ENCODE data around the gene THYN1. TPM values are rescaled to one million over a fixed set of nuclear protein-coding genes. Genes with fewer than 3 reads are reported as not detected.
A peak's percentile ranks its signal among the peaks of the same experiment; 100 is the strongest.

Gene THYN1
- 10 to 100 TPM; 58.9 to 68.4 TPM for total RNA-seq
- polyA plus RNA-seq = 133 TPM

DNA sequence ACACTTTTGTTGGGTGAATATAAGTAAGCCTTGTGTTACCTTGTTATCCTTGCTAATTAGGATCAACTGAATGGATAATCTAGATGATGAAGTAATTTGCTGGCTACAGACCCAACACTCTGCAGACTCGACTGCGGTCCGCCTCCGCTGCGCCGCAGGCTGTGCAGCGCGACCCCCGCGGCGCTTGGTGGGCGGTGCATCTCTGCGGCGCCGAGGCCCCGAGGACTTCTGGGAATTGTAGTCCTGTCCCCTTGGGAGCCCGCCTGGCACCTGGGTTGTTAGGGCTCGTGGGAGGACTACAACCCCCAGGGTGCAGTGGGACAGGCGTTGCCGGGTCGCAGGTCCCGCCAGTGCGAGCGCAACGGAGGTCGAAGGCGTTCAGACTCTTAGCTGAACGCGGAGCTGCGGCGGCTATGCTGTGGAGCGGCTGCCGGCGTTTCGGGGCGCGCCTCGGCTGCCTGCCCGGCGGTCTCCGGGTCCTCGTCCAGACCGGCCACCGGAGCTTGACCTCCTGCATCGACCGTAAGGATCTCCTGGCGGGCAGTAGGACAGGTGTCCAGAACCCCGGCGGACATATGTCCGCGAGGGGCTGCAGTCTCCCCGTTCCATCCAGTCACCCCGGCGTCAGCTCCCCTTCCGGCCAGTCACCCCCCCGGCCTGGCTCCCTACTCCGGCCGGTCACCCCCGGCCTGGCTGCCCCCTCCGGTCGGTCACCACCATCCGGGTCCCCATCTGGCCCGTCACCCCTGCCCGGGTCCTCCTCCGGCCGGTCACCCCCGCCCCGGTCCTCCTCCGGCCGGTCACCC lies at the start of gene THYN1, which contains the start of gene ACAD8:
TSS of gene THYN1 (minus strand) at position 165 of the 806 bp plus-strand sequence. CDS start 470 bp downstream, outside the sequence.
TSS of gene ACAD8 (plus strand) at position 381 of the 806 bp plus-strand sequence. CDS start at position 414, 33 bp downstream.
- POLR2A ChIA-PET = interaction anchor here (0.7 to 4.4 kb wide), 6 partner anchors 20 to 185 kb away, joined by 3 to 36 read pairs (median 4); partner anchors contain the start of genes GLB1L3, JAM3, NCAPD3 and VPS26B
- no peaks in the 10 kb centered on the region for H3K27me3 Mint-ChIP-seq
- Histone ChIP-seq H3K27ac (ENCODE audit: low read depth, low read length) (peak within 1 kb of the TSS; percentile 53), H3K4me3 (ENCODE audit: low read length) (peak within 1 kb of the TSS; percentile 91), H3K9me3 (ENCODE audit: low read length) (no peaks in the 10 kb centered on the region), H3K36me3 (ENCODE audit: insufficient read depth, low read length) (peaks cover 20% of the 10 kb centered on the region), H3K27me3 (ENCODE audit: insufficient read depth, low read length, poor library complexity, severe bottlenecking) (no peaks in the 10 kb centered on the region), H3K4me1 (ENCODE audit: insufficient read depth, low read length) (peaks cover 25% of the 10 kb centered on the region)
- H3K4me1 Mint-ChIP-seq = peaks cover 30 to 47% (median 40%) of the 10 kb centered on the region in 3 donors
- H3K36me3 Mint-ChIP-seq = peaks cover 0 to 55% (median 7%) of the 10 kb centered on the region in 3 donors
- DNase-seq = peak; percentile 94 to 98 (median 95)
- CTCF ChIA-PET = interaction anchor here (1.2 to 2.0 kb wide), 7 partner anchors 9 to 29 kb away, joined by 3 to 8 read pairs (median 5); partner anchors contain the start of genes GLB1L3, NCAPD3 and VPS26B
- H3K27ac Mint-ChIP-seq = peak within 1 kb of the TSS; percentile 76 to 97 (median 90)
- no peaks in the 10 kb centered on the region for H3K9me3 Mint-ChIP-seq
- H3K4me3 Mint-ChIP-seq = peak within 1 kb of the TSS; percentile 88 to 99 (median 96)

DNA sequence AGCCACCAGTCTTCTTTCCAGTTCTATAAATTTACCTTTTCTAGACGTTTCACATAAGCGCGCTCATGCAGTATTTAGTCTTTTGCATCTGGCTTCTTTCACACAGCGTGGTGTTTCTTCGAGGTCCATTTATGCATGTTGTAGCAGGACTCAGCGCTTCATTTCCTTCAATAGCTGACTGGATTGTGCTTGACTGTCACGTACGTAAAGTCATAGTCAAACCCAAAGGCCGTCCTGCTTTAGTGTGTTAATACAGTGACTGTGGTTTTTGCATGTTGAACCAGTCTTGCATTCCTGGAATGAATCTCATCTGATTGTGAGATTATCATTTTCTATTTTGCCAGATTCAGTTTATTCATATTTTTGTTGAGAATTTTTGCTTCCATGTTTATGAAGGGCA lies 41.5 kb upstream of the THYN1 start:
- Histone ChIP-seq H3K9me3 (ENCODE audit: low read length) (no peaks in the 10 kb centered on the region), H3K27ac (ENCODE audit: low read depth, low read length) (no peak overlapping the region), H3K4me3 (ENCODE audit: low read length) (no peak overlapping the region), H3K27me3 (ENCODE audit: insufficient read depth, low read length, poor library complexity, severe bottlenecking) (no peaks in the 10 kb centered on the region), H3K36me3 (ENCODE audit: insufficient read depth, low read length) (no peaks in the 10 kb centered on the region), H3K4me1 (ENCODE audit: insufficient read depth, low read length) (no peaks in the 10 kb centered on the region)
- no peak overlapping the region for H3K4me3 Mint-ChIP-seq
- peaks cover 4 to 8% of the 10 kb centered on the region in 2 donors for H3K27me3 Mint-ChIP-seq
- no peaks in the 10 kb centered on the region for H3K36me3 Mint-ChIP-seq
- no peaks in the 10 kb centered on the region for H3K4me1 Mint-ChIP-seq
- H3K27ac Mint-ChIP-seq = peak overlapping the region in 2 of 8 donors; percentile 31 to 94
- no peaks in the 10 kb centered on the region for H3K9me3 Mint-ChIP-seq
- ChIA-PET POLR2A (no interaction called here), CTCF (no interaction called here)
- DNase-seq = no peak

DNA sequence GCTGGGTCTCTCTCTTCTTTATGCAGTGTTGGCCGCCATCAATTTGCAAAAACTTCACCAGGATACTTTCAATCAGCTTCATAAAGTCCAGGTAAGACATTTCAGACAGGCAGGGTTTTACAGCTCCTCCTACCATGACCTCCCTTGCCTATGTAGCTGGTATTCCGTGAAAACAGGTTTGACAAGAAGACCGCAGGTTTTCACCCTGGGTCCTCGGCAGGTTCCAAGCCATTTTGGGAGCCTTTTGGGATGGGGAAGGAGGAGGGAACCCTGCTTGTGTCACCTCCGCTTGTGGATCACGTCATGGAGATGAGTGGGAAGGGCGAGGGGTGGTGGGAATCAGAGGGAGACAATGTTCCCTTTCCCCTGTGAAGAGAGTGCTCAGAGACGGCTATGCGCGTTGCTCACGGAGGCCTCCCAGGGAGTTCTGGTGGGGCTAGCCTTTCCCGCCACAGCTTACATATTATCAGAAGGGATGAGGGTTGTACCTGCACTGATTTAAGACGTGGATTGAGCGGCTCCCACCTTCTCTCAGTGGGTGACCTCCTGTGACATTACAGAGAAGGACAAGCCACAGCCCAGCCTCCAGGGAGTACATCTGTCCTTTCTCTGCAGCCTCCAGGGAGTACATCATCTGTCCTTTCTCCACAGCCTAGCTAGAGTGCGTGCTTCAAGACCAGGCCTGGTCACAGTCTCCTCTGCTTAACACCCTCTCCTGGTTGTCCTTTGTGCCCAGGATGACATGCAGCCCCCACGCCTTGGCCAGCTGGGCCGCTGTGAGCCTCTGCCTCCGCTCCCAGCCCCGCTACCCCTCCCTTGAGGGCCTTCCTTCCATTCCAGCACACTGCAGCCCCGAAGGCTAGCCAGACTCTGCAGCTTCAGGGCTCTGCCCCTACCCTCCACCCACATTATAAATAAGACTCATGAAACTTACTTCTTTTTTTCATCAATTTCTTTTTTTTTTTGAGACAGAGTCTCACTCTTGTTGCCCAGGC lies 40.3 kb upstream of the THYN1 start:
- POLR2A ChIA-PET = no interaction called here

DNA sequence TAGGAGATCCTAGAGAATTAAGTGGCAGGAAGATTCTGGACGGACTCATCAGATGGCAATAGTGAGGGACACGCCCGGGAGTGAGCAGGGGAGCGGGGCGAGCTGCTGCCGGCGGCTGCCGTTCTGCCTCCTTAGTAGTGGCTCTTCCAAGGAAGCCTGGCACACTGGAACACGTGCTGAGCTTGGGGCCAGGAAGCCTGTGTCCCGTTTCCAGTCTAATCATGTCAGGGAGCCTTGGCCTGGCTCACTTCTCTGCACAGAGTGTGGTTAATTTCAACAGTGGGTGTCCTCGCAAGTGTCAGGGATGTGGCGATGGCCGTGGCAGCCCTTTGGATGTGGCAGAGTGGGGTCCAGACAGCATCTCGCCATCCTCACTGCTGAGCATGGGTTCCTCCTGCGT lies 39.5 kb upstream of the THYN1 start:
- no peaks in the 10 kb centered on the region for H3K9me3 Mint-ChIP-seq
- H3K4me3 Mint-ChIP-seq = no peak overlapping the region
- H3K9me3 ChIP-seq (ENCODE audit: low read length) = no peaks in the 10 kb centered on the region

More for the DNA sequence above, 40.3 kb upstream of the THYN1 start:
- Histone ChIP-seq H3K4me3 (ENCODE audit: low read length) (no peak overlapping the region), H3K9me3 (ENCODE audit: low read length) (no peaks in the 10 kb centered on the region), H3K4me1 (ENCODE audit: insufficient read depth, low read length) (no peaks in the 10 kb centered on the region), H3K27me3 (ENCODE audit: insufficient read depth, low read length, poor library complexity, severe bottlenecking) (no peaks in the 10 kb centered on the region), H3K36me3 (ENCODE audit: insufficient read depth, low read length) (no peaks in the 10 kb centered on the region), H3K27ac (ENCODE audit: low read depth, low read length) (no peak overlapping the region)
- Mint-ChIP-seq H3K4me1 (no peaks in the 10 kb centered on the region), H3K9me3 (no peaks in the 10 kb centered on the region), H3K27ac (no peak overlapping the region), H3K4me3 (no peak overlapping the region), H3K36me3 (no peaks in the 10 kb centered on the region), H3K27me3 (peaks cover 4 to 8% of the 10 kb centered on the region in 2 donors)
- CTCF ChIA-PET = interaction anchor here (1.1 kb wide), 1 partner anchor 18 kb away, joined by 3 read pairs; no protein-coding TSS in a partner anchor
- no peak for DNase-seq

DNA sequence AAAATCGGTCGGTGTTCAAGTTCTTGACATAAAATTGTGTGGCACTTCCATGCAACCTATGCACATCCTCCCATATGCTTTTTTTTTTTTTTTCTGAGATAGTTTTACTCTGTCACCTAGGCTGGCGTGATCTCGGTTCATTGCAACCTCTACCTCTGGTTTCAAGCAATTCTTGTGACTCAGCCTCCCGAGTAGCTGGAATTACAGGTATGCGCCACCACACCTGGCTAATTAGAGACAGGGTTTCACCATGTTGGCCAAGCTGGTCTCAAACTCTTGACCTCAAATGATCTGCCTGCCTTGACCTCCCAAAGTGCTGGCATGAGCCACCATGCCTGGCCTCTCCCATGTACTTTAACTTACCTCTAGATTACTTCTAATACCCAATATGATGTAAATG lies 38.0 kb upstream of the THYN1 start:
- Mint-ChIP-seq H3K4me3 (no peak overlapping the region), H3K27me3 (peaks cover 4 to 8% of the 10 kb centered on the region in 2 donors)

More for the DNA sequence above, 39.5 kb upstream of the THYN1 start:
- Histone ChIP-seq H3K27me3 (ENCODE audit: insufficient read depth, low read length, poor library complexity, severe bottlenecking) (no peaks in the 10 kb centered on the region), H3K27ac (ENCODE audit: low read depth, low read length) (no peak overlapping the region), H3K4me3 (ENCODE audit: low read length) (no peak overlapping the region), H3K4me1 (ENCODE audit: insufficient read depth, low read length) (no peaks in the 10 kb centered on the region), H3K36me3 (ENCODE audit: insufficient read depth, low read length) (no peaks in the 10 kb centered on the region)
- no peak for DNase-seq
- H3K36me3 Mint-ChIP-seq = no peaks in the 10 kb centered on the region
- H3K4me1 Mint-ChIP-seq = no peaks in the 10 kb centered on the region
- CTCF ChIA-PET = interaction anchor here (1.1 kb wide), 1 partner anchor 17 kb away, joined by 3 read pairs; no protein-coding TSS in a partner anchor
- H3K27ac Mint-ChIP-seq = no peak overlapping the region
- peaks cover 4 to 8% of the 10 kb centered on the region in 2 donors for H3K27me3 Mint-ChIP-seq
- POLR2A ChIA-PET = no interaction called here

DNA sequence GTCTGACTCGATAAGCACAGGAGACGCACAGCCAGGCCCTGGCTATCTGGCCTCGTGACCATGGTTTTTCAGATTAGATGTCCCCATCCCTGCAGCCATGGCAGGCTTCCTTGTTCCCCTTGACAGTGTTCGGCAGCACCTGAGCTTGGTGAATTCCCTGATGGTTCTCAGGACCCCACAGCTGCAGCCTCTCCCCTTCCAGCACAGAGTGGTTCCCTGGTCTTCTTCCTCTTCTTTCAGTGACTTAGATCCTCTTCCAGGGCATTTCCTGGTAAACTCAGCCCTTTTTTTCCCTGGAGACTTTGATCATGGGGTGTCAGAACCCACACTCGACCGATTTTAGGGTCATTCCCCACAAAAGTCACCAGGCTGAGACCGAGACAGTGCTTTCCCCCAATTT lies 37.5 kb upstream of the THYN1 start:
- no peaks in the 10 kb centered on the region for H3K9me3 ChIP-seq (ENCODE audit: low read length)
- Mint-ChIP-seq H3K27me3 (peaks cover 4 to 8% of the 10 kb centered on the region in 2 donors), H3K9me3 (no peaks in the 10 kb centered on the region), H3K36me3 (no peaks in the 10 kb centered on the region), H3K4me1 (no peaks in the 10 kb centered on the region), H3K4me3 (no peak overlapping the region), H3K27ac (peak overlapping the region in 1 of 8 donors; percentile 56)
- no peaks in the 10 kb centered on the region for H3K27me3 ChIP-seq (ENCODE audit: insufficient read depth, low read length, poor library complexity, severe bottlenecking)
- ChIA-PET POLR2A (no interaction called here), CTCF (no interaction called here)
- H3K27ac ChIP-seq (ENCODE audit: low read depth, low read length) = no peak overlapping the region
- H3K4me3 ChIP-seq (ENCODE audit: low read length) = no peak overlapping the region
- H3K4me1 ChIP-seq (ENCODE audit: insufficient read depth, low read length) = no peaks in the 10 kb centered on the region
- no peak for DNase-seq
- H3K36me3 ChIP-seq (ENCODE audit: insufficient read depth, low read length) = no peaks in the 10 kb centered on the region

More for the DNA sequence above, 38.0 kb upstream of the THYN1 start:
- Histone ChIP-seq H3K4me1 (ENCODE audit: insufficient read depth, low read length) (no peaks in the 10 kb centered on the region), H3K27me3 (ENCODE audit: insufficient read depth, low read length, poor library complexity, severe bottlenecking) (no peaks in the 10 kb centered on the region), H3K4me3 (ENCODE audit: low read length) (no peak overlapping the region), H3K9me3 (ENCODE audit: low read length) (no peaks in the 10 kb centered on the region), H3K36me3 (ENCODE audit: insufficient read depth, low read length) (no peaks in the 10 kb centered on the region), H3K27ac (ENCODE audit: low read depth, low read length) (no peak overlapping the region)
- no peak for DNase-seq
- CTCF ChIA-PET = no interaction called here
- POLR2A ChIA-PET = no interaction called here
- Mint-ChIP-seq H3K27ac (no peak overlapping the region), H3K4me1 (no peaks in the 10 kb centered on the region), H3K36me3 (no peaks in the 10 kb centered on the region), H3K9me3 (no peaks in the 10 kb centered on the region)

DNA sequence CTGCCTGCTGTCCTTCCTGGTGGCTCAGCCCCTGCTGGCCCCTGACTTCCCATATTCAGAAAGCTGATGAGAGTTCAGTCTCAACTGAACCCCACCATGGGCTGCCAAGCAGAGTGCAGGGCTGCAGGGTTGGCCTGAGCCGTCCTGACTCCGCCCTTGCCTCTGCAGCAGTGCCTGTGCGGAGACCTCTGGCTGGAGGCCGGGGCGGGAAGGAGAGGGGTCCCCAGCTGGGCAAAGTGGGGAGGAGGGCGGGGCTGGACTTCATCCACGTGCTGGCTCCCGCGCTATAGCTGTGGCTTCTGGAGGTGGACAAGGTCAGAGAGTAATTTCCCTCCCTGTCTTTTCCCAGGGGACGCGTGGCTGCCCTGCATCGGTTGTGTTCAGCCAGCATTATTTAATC lies 36.6 kb upstream of the THYN1 start:
- Histone ChIP-seq H3K27ac (ENCODE audit: low read depth, low read length) (no peak overlapping the region), H3K27me3 (ENCODE audit: insufficient read depth, low read length, poor library complexity, severe bottlenecking) (no peaks in the 10 kb centered on the region), H3K36me3 (ENCODE audit: insufficient read depth, low read length) (no peaks in the 10 kb centered on the region), H3K4me1 (ENCODE audit: insufficient read depth, low read length) (no peaks in the 10 kb centered on the region), H3K9me3 (ENCODE audit: low read length) (no peaks in the 10 kb centered on the region), H3K4me3 (ENCODE audit: low read length) (no peak overlapping the region)
- CTCF ChIA-PET = no interaction called here
- no peaks in the 10 kb centered on the region for H3K9me3 Mint-ChIP-seq
- H3K27me3 Mint-ChIP-seq = peaks cover 4 to 12% of the 10 kb centered on the region in 2 donors
- POLR2A ChIA-PET = no interaction called here
- no peak overlapping the region for H3K4me3 Mint-ChIP-seq
- peak overlapping the region in 1 of 8 donors; percentile 78 for H3K27ac Mint-ChIP-seq
- no peaks in the 10 kb centered on the region for H3K4me1 Mint-ChIP-seq
- H3K36me3 Mint-ChIP-seq = no peaks in the 10 kb centered on the region
- no peak for DNase-seq

All from CD8-positive, alpha-beta memory T cell (primary cell).